Measurements from ENCODE around the gene MRPL34. TPM values are rescaled to one million over a fixed set of nuclear protein-coding genes. Genes with fewer than 3 reads are reported as not detected.

The MRPL34 gene
- total and polyA plus RNA-seq, 9 of the 15 experiments (the other 6 are each of a cell fraction or from before 2014, with no cell fraction given): 11.5 to 256 (median 72.5) TPM

DNA sequence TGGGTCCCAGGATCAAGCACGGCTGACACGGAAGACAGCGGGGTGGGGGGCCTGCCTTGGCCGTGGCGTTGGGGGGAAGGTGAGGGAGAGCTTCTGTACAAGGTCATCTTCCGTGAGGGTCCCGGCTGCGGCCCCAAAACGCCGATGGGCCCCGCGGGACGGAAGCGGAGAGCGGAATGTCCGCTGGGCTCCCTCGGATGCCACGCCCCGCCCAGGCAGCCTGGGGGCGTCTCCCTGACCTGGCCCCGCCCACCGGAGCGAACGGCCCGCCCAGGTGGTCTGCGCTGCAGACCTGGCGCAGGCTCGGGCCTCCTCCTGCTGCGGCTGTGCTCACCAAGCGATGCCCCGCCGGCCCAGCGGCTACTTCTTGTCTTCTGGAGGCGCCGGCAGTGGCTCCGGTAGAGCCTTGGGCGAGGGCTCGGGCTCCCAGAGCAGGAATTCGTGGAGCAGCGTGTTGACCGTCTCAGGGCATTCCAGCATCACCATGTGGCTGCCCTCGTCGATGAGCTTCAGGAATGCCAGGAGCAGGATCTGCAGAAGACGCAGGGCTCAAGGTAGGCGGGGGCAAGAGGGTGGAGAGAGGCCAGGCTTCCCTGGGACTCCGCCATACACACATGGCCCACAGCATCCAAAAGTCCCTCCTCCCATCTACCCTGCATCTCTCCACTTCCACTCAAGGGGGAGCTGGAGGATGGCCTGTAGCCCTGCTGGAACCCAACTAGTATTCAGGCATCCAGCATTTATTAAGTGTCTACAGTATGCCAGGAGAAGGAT, 13.2 kb upstream of the MRPL34 start (continued):
- TF ChIP-seq, protein P1, sequence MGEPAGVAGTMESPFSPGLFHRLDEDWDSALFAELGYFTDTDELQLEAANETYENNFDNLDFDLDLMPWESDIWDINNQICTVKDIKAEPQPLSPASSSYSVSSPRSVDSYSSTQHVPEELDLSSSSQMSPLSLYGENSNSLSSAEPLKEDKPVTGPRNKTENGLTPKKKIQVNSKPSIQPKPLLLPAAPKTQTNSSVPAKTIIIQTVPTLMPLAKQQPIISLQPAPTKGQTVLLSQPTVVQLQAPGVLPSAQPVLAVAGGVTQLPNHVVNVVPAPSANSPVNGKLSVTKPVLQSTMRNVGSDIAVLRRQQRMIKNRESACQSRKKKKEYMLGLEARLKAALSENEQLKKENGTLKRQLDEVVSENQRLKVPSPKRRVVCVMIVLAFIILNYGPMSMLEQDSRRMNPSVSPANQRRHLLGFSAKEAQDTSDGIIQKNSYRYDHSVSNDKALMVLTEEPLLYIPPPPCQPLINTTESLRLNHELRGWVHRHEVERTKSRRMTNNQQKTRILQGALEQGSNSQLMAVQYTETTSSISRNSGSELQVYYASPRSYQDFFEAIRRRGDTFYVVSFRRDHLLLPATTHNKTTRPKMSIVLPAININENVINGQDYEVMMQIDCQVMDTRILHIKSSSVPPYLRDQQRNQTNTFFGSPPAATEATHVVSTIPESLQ (CRISPR knock-in tag; IDR thresholded peaks at IDR 0.05): peak; percentile 81; the same call in 1 of the 2 replicates
- no peak for TF ChIP-seq ZNF395 (CRISPR knock-in tag; IDR thresholded peaks at IDR 0.05)
- TF ChIP-seq ARID3B (CRISPR knock-in tag; IDR thresholded peaks at IDR 0.05; ENCODE audit: borderline replicate concordance): no peak
- TF ChIP-seq NFYB (IDR thresholded peaks at IDR 0.05; ENCODE audit: extremely low read depth, insufficient read length): no peak
- no peak for TF ChIP-seq RFX1 (IDR thresholded peaks at IDR 0.05)
- TF ChIP-seq ILK (tag; IDR thresholded peaks at IDR 0.05; ENCODE audit: borderline replicate concordance, low read depth): no peak
- TF ChIP-seq NCOA6 (IDR thresholded peaks at IDR 0.05): no peak
- no peak for TF ChIP-seq ZBTB2 (IDR thresholded peaks at IDR 0.05)
- no peak for TF ChIP-seq TAF7 (tag; IDR thresholded peaks at IDR 0.05)
- peak; percentile 69 for TF ChIP-seq SMC3 (conservative IDR thresholded peaks at IDR 0.05; ENCODE audit: insufficient read depth, low read depth, low read length)
- TF ChIP-seq ZBTB12 (CRISPR knock-in tag; IDR thresholded peaks at IDR 0.05): no peak
- TF ChIP-seq SETDB1 (IDR thresholded peaks at IDR 0.05; ENCODE audit: low read length): no peak
- TF ChIP-seq XRCC5 (IDR thresholded peaks at IDR 0.05; ENCODE audit: low read depth, low read length): no peak
- no peak for TF ChIP-seq ZNF146 (CRISPR knock-in tag; IDR thresholded peaks at IDR 0.05; ENCODE audit: unreplicated experiment)
- TF ChIP-seq POLR2AphosphoS2 (IDR thresholded peaks at IDR 0.05; ENCODE audit: low read length): no peak
- TF ChIP-seq ZNF764 (CRISPR knock-in tag; IDR thresholded peaks at IDR 0.05; ENCODE audit: low read depth): no peak
- TF ChIP-seq ID3 (CRISPR knock-in tag; IDR thresholded peaks at IDR 0.05): no peak
- no peak for TF ChIP-seq ID3 (tag; IDR thresholded peaks at IDR 0.05)
- TF ChIP-seq ZNF589 (CRISPR knock-in tag; IDR thresholded peaks at IDR 0.05; ENCODE audit: low read depth): no peak

Measured in K562 (cell line).